ENCODE data around the gene GPAM. TPM values are rescaled to one million over a fixed set of nuclear protein-coding genes. Genes with fewer than 3 reads are reported as not detected.

GPAM gene
- total RNA-seq, 2 donors from 2014 or later: 4.4 to 12.2 TPM

DNA sequence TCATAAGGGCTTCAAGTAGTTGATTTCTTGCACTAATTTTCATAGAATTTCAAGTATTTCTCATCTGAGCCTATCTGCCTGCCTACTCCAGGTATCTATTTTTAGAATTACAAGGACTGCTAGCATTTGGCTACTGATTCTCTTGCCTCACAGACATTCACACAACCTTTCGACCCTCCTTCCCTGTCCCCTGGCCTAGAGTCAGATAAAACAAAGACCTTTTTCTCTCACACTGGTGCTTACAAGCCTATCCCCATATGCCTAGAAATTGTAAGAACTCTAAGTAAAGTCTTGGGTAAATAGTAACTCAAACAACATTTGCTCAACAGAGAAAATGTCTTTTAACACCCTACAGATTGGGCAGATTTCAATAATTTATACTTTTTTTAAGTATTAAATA, 6.3 kb downstream of the GPAM start:
- no peak for ATAC-seq (replicated peaks)
- peaks cover 84% of the 10 kb centered on the region for H3K36me3 Mint-ChIP-seq (ENCODE audit: low read depth)
- no peaks in the 10 kb centered on the region for H3K4me1 Mint-ChIP-seq
- no peaks in the 10 kb centered on the region for H3K9me3 Mint-ChIP-seq
- H3K4me3 Mint-ChIP-seq: no peak overlapping the region
- H3K27ac Mint-ChIP-seq: no peak overlapping the region
- H3K27me3 Mint-ChIP-seq: no peaks in the 10 kb centered on the region

DNA sequence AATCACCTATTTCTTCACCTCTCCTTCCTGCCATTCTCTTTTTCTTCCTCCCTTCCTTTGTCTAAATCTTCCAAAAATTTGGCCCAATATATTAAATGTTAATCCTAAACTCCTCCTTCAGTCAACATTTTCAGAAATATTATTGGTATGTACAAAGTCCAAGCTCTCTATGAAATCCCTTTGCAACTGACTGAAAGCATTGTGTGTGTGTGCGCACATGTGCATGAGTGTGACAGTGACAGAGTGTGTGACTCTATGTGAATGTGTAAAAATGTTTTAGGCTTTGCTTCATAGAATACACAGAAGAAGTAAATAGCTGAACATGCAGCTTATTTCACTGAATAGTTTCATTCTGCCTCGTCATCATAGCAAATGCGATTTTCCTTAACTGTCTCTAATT, 7.0 kb downstream of the GPAM start:
- ATAC-seq (replicated peaks): no peak
- H3K27me3 Mint-ChIP-seq: no peaks in the 10 kb centered on the region

DNA sequence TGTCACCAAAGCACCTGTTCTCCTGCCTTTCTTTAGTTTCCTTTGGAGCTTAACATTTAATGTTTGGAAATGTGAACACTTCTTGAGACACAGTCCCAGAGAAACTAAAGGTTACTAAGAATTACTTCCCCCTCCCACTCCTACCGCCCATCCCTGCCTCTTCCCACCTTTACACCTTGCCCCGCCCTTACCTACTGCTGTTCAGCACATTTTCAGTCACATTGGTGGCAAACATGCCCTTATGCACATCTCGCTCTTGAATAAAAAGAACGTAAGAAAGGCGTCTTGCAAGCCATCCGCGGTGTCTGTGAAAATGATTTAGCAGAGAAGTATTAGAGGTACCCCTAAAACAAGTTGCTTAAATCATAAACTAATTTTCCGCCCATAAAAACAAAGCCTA, 8.2 kb downstream of the GPAM start:
- H3K36me3 Mint-ChIP-seq (ENCODE audit: low read depth): peaks cover 96% of the 10 kb centered on the region
- H3K4me1 Mint-ChIP-seq: no peaks in the 10 kb centered on the region
- H3K27me3 Mint-ChIP-seq: no peaks in the 10 kb centered on the region
- no peak overlapping the region for H3K27ac Mint-ChIP-seq
- no peak overlapping the region for H3K4me3 Mint-ChIP-seq
- no peaks in the 10 kb centered on the region for H3K9me3 Mint-ChIP-seq
- ATAC-seq (replicated peaks): no peak

More for the DNA sequence above, 7.0 kb downstream of the GPAM start:
- H3K4me3 Mint-ChIP-seq: no peak overlapping the region
- no peaks in the 10 kb centered on the region for H3K9me3 Mint-ChIP-seq
- no peak overlapping the region for H3K27ac Mint-ChIP-seq
- peaks cover 91% of the 10 kb centered on the region for H3K36me3 Mint-ChIP-seq (ENCODE audit: low read depth)
- H3K4me1 Mint-ChIP-seq: no peaks in the 10 kb centered on the region

DNA sequence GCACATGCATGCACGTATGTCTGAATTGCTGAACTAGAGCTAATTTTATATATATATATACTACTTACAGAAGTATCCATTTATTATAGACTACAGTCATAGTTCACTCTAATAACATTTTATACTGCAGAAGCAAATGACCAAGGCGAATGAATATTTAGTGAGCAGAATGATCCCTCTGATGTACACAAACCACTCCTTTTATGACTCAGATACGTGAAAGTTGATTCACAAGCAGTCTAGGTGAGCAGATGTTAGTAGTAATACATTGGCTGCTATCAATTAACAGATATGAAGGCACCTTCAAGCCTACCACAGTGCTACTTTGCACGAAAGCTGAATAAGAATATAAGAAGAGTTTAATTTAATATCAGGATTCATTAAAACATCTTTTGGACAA, 10.4 kb downstream of the GPAM start:
- Mint-ChIP-seq H3K4me3 (no peak overlapping the region), H3K4me1 (no peaks in the 10 kb centered on the region), H3K36me3 (ENCODE audit: low read depth) (peaks cover 96% of the 10 kb centered on the region), H3K9me3 (no peaks in the 10 kb centered on the region), H3K27ac (no peak overlapping the region), H3K27me3 (no peaks in the 10 kb centered on the region)
- no peak for ATAC-seq (replicated peaks)

DNA sequence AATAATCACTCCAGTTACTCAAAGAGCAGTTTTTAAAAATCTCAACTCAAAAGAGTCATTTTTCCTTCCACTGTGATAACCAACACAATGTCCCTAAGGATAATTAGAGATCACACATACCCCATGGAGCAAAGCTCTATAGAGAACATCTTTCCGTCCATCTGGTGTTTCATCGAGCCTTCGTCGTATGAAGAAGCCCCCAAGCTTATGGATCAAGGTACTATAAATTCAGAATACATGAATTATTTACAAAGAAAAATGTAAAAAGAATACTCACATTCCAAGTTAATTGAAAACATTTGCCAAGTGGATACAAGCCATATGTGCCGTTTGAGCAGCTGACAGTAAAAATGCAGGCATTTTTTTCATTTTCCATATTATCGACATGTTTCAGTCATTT, 14.8 kb downstream of the GPAM start:
- H3K27me3 Mint-ChIP-seq: no peaks in the 10 kb centered on the region
- H3K36me3 Mint-ChIP-seq (ENCODE audit: low read depth): peaks cover 85% of the 10 kb centered on the region
- no peak overlapping the region for H3K27ac Mint-ChIP-seq
- no peaks in the 10 kb centered on the region for H3K4me1 Mint-ChIP-seq
- H3K9me3 Mint-ChIP-seq: no peaks in the 10 kb centered on the region
- ATAC-seq (replicated peaks): no peak
- no peak overlapping the region for H3K4me3 Mint-ChIP-seq

DNA sequence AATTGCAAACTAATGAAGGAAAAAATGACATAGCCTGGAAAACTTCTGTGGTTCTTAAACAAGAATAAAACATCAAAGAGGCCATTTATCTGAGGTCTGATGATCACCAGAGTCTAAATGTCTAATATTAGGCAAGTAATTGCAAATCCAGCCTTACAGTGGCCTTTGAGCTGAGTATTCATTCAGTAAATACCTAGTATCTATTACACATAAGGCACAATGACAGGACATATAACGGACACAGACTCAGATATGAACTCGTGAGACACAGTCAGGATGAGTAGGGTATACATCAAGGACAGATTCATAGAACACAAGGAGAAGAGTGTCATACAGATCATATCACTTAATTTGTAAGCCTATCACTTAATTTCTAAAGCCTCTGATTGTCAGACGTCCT, 16.8 kb downstream of the GPAM start:
- Mint-ChIP-seq H3K9me3 (no peaks in the 10 kb centered on the region), H3K27ac (no peak overlapping the region), H3K4me1 (no peaks in the 10 kb centered on the region), H3K27me3 (no peaks in the 10 kb centered on the region), H3K4me3 (no peak overlapping the region), H3K36me3 (ENCODE audit: low read depth) (peaks cover 82% of the 10 kb centered on the region)
- no peak for ATAC-seq (replicated peaks)

DNA sequence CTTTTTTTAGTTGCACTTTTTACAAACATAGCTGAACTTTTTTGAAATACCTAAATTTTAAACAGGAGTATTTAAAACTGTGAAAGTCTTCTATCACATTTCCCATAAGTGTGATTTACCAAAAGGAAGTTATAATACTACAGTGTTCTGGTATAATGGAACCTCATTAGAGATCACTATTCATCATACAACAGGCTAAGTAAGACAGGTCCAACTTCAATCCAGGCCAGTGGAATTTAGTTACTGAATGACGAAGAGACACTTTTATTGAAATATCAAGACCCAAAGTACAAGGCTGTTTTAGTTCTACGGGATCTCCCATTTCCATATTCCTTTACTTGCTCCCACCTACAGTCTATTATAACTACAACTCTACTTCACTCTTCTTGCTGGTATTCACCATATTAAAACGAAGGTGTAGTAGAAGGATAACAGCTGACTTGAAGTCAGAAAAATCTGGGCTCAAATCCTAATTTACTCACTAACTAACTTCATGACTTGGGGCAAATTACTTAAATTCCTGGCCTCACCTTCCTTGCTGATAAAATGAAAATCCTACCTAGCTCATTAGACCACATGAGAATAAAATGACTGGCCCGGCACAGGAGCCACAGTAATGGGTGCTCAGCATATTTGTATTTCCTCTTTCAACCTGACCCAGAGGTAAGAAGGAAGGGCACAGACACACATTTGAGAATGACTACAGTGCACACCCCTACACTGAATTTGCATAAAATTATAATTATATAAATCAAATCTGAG, 21.6 kb downstream of the GPAM start:
- no peaks in the 10 kb centered on the region for H3K4me1 Mint-ChIP-seq
- no peak overlapping the region for H3K27ac Mint-ChIP-seq
- H3K9me3 Mint-ChIP-seq: no peaks in the 10 kb centered on the region
- no peak for ATAC-seq (replicated peaks)
- H3K27me3 Mint-ChIP-seq: no peaks in the 10 kb centered on the region
- H3K4me3 Mint-ChIP-seq: no peak overlapping the region
- peaks cover 85% of the 10 kb centered on the region for H3K36me3 Mint-ChIP-seq (ENCODE audit: low read depth)

DNA sequence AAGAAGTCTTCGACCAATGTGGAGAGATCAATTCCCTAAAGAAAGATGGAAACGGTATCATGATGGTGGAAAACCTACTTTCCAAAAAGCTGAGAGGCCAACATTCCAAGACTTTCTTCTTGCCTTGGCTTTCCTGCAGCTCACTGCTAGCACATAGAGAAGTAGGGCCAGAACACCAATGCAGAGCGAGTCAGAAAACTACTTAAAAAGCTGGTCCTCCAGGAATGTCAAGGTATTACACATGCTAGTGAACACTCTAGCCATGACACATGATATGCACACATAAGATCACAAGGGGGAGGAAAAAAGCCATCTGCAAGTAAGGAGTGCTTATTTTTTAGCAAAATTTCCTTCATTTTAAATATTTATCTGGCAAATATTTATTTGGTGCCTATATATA, 22.7 kb downstream of the GPAM start:
- no peaks in the 10 kb centered on the region for H3K4me1 Mint-ChIP-seq
- no peak for ATAC-seq (replicated peaks)
- no peak overlapping the region for H3K4me3 Mint-ChIP-seq
- no peak overlapping the region for H3K27ac Mint-ChIP-seq
- H3K36me3 Mint-ChIP-seq (ENCODE audit: low read depth): peaks cover 85% of the 10 kb centered on the region
- H3K9me3 Mint-ChIP-seq: no peaks in the 10 kb centered on the region
- H3K27me3 Mint-ChIP-seq: no peaks in the 10 kb centered on the region

DNA sequence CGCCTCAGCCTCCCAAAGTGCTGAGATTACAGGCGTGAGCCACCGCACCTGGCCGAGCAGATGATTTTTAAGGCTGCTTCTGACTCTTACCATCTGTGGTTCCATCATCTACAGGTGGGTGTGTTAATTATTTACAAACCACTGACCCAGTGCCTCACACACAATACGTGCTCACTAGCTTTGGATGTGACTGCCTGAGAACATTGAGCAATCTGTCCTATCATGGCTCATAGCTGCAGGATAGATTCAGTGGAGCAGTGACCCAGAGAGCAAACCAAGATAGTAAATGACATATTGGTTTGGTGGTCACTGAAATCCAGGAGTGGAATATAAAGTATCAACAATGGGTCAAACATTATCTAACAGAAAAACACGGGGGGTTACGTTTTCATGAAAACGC, 24.1 kb downstream of the GPAM start:
- peaks cover 89% of the 10 kb centered on the region for H3K36me3 Mint-ChIP-seq (ENCODE audit: low read depth)
- no peak overlapping the region for H3K27ac Mint-ChIP-seq
- H3K4me3 Mint-ChIP-seq: no peak overlapping the region
- no peak for ATAC-seq (replicated peaks)
- no peaks in the 10 kb centered on the region for H3K9me3 Mint-ChIP-seq
- no peaks in the 10 kb centered on the region for H3K4me1 Mint-ChIP-seq
- H3K27me3 Mint-ChIP-seq: no peaks in the 10 kb centered on the region

DNA sequence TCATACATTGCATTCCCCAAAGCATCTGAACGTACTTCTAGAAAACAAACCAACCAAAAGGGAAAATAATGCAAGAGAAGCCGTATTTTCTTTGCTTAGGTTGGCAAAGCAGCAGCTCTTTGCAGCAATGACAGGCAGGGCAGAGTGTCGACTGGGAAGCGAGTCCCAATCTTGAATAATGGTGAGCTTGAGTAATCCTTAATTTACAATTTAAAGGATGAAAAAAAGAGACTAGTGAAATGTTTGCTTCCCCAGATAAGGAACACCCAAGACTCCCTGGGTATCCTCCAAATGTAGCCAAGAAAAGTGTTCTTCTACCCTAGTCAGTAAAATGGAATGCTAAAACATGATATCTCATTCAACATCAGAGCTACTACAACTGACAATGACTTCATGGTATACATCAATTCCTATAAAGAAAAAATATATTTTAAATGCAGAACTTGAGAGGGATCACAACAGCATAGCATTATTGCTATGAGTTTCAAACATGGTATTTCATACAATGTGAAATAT, 32.0 kb downstream of the GPAM start:
- H3K27ac Mint-ChIP-seq: no peak overlapping the region
- no peaks in the 10 kb centered on the region for H3K4me1 Mint-ChIP-seq
- peaks cover 62% of the 10 kb centered on the region for H3K36me3 Mint-ChIP-seq (ENCODE audit: low read depth)
- H3K9me3 Mint-ChIP-seq: no peaks in the 10 kb centered on the region
- no peaks in the 10 kb centered on the region for H3K27me3 Mint-ChIP-seq
- H3K4me3 Mint-ChIP-seq: no peak overlapping the region
- no peak for ATAC-seq (replicated peaks)

DNA sequence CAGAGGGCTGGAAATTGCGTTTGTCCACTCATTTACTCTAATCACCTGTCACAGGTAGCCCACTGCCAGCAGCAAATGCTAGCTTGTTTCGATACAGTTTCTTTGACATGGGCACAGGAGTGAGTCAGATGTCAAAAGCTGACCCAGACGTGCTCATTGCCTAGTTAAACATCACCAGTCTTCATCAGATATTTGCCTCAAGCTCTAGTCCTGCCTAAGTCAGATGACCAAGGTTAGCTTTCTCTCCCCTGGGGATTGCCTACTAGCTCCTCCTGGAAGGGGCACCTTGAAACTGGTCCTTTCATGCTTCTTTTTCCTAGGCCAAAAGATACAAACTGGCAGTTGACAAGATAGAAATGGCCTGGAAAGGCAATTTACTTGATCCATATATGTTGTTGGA, 35.2 kb downstream of the GPAM start:
- H3K36me3 Mint-ChIP-seq (ENCODE audit: low read depth): peaks cover 31% of the 10 kb centered on the region
- no peak overlapping the region for H3K4me3 Mint-ChIP-seq
- ATAC-seq (replicated peaks): no peak
- no peaks in the 10 kb centered on the region for H3K27me3 Mint-ChIP-seq
- H3K27ac Mint-ChIP-seq: no peak overlapping the region
- H3K4me1 Mint-ChIP-seq: no peaks in the 10 kb centered on the region
- H3K9me3 Mint-ChIP-seq: no peaks in the 10 kb centered on the region

DNA sequence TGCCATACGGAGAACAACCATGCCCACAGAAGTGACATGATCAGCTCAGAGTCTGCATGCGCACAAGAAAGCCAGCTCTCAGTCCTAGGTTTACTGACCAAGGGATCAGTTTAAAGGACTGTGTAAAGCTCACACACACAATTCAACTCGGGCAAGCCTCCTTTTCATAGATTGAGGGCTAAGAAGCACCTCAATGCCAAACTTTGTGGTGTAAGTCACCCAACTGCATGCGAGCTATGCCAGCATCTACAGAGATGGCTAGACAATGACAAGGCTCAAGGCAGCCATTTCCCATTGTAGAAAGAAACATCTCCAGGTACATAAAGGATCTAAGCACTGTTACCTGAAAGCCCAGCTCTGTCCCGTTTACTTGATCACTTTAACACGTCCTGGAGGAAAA, 36.8 kb downstream of the GPAM start:
- Mint-ChIP-seq H3K36me3 (ENCODE audit: low read depth) (peaks cover 21% of the 10 kb centered on the region), H3K4me3 (no peak overlapping the region), H3K27ac (no peak overlapping the region), H3K9me3 (no peaks in the 10 kb centered on the region), H3K27me3 (no peaks in the 10 kb centered on the region), H3K4me1 (no peaks in the 10 kb centered on the region)
- ATAC-seq (replicated peaks): no peak

DNA sequence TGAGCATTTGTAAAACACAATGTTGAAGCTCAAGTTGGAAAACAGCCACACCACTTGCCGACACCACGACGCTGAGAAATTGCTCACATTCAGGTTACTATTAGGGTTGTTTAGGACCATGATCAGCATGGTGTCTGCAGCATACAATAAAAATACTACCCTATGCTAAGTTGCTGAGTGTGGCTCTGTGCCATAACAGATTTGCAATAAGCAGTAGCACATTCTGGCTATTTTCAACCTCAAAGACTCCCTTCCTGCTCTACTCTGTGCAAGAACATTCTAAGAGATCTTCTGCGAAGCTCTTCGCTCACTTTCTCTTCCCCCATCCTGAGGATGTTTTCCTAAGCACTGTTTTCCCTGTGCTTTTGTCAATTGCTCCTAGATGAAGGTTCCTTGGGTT, 38.3 kb downstream of the GPAM start:
- ATAC-seq (replicated peaks): no peak
- Mint-ChIP-seq H3K9me3 (no peaks in the 10 kb centered on the region), H3K36me3 (ENCODE audit: low read depth) (peaks cover 8% of the 10 kb centered on the region), H3K27ac (no peak overlapping the region), H3K4me3 (no peak overlapping the region), H3K27me3 (no peaks in the 10 kb centered on the region), H3K4me1 (no peaks in the 10 kb centered on the region)

DNA sequence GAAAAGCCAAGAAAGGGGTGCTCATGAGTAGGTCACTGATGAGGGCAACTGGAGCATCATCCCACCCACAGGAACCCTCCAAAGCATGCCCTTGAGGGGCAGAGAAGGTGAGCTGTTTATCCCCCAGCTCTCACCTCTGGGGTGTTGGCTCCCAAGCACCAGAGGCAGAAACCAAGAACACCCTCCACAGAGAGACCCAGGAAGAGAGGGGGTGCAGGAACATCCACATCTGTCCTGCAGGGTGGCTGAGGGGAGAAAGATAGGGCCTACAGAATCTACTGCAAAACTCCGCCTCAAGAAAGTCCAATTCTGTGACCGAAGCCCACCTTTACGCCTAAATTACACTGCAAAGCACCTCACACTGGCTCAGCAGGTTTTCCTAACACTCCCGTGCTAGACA, 40.1 kb downstream of the GPAM start:
- H3K4me1 Mint-ChIP-seq: no peaks in the 10 kb centered on the region
- H3K27me3 Mint-ChIP-seq: no peaks in the 10 kb centered on the region
- no peaks in the 10 kb centered on the region for H3K9me3 Mint-ChIP-seq
- no peak for ATAC-seq (replicated peaks)
- no peak overlapping the region for H3K4me3 Mint-ChIP-seq
- H3K27ac Mint-ChIP-seq: no peak overlapping the region
- H3K36me3 Mint-ChIP-seq (ENCODE audit: low read depth): peaks cover under 1% of the 10 kb centered on the region

DNA sequence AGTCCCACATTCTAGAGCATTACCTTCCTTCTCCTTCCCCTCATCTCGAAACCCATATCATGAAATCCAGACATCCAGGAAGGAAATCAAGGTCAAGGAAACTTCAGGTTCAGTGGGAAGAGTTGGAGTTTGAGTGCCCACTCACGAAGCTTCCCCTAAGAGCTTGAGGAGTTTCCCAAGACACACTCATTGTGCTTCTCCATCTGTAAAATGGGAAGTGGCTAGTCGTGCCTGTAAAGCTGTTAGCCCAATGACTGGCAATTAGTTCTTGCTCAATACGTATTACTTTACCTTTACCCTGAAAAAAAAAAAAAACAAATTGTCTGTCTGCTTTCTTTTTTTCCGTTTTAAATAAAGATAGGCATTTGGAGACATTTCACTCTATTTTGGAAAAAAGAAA, 42.3 kb downstream of the GPAM start:
- Mint-ChIP-seq H3K9me3 (no peaks in the 10 kb centered on the region), H3K36me3 (ENCODE audit: low read depth) (no peaks in the 10 kb centered on the region), H3K27me3 (no peaks in the 10 kb centered on the region), H3K4me1 (no peaks in the 10 kb centered on the region), H3K4me3 (no peak overlapping the region), H3K27ac (no peak overlapping the region)
- ATAC-seq (replicated peaks): no peak

All from activated T-helper 17 cell treated with anti-CD3 and anti-CD28 coated beads, Interleukin-2, amount 50 U/mL, for 72 hours (primary cell).